GM23338 (cell line): Measurements from ENCODE around the gene TM2D1. TPM values are rescaled to one million over a fixed set of nuclear protein-coding genes. Genes with fewer than 3 reads are reported as not detected.

ENCODE experiments used
- ATAC-seq: fragments of 200-7000 bp; cut with Tn5 transposase; 3 replicates; pipeline ENCODE4 v1.9.1; 2020
- DNase-seq: peaks from one replicate; pipeline ENCODE4 v3.0.0-alpha.2; 2015; ENCODE audit warnings: low spot score
- H2AFZ ChIP-seq: fragments of 200-600 bp; sonication (generic); 2 replicates; pipeline ENCODE4 v1.8.0; 2016; ENCODE audit warnings: antibody characterized with exemption, mild to moderate bottlenecking, moderate library complexity
- H3F3A ChIP-seq: fragments of 200-600 bp; sonication (generic); replicated peaks from 2 replicates; pipeline ENCODE4 v1.8.0; 2017; ENCODE audit warnings: antibody characterized with exemption, mixed run types, low read depth
- H3K27ac ChIP-seq: fragments of 200-600 bp; sonication (generic); 2 replicates; pipeline ENCODE4 v1.6.1; 2016; ENCODE audit warnings: low read depth
- H3K27me3 ChIP-seq: fragments of 200-600 bp; sonication (generic); 2 replicates; pipeline ENCODE4 v1.8.0; 2016; ENCODE audit warnings: mild to moderate bottlenecking, mixed run types, moderate library complexity; ENCODE audit not compliant: insufficient read depth
- H3K36me3 ChIP-seq: fragments of 200-600 bp; sonication (generic); 2 replicates; pipeline ENCODE4 v1.8.0; 2016; ENCODE audit warnings: mild to moderate bottlenecking; ENCODE audit not compliant: insufficient read depth
- H3K4me1 ChIP-seq: fragments of 200-600 bp; sonication (generic); 2 replicates; pipeline ENCODE4 v1.8.0; 2016; ENCODE audit warnings: mild to moderate bottlenecking, moderate library complexity; ENCODE audit not compliant: insufficient read depth
- H3K4me2 ChIP-seq: fragments of 200-600 bp; sonication (generic); 2 replicates; pipeline ENCODE4 v1.7.1; 2017; ENCODE audit warnings: mixed run types
- H3K4me3 ChIP-seq: fragments of 200-600 bp; sonication (generic); 2 replicates; pipeline ENCODE4 v1.6.1; 2016; ENCODE audit warnings: mixed run types
- H3K79me2 ChIP-seq: fragments of 200-600 bp; sonication (generic); replicated peaks from 2 replicates; pipeline ENCODE4 v1.8.0; 2017; ENCODE audit warnings: mild to moderate bottlenecking; ENCODE audit not compliant: insufficient read depth
- H3K9me2 ChIP-seq: fragments of 200-600 bp; sonication (generic); 2 replicates; pipeline ENCODE4 v1.8.0; 2017; ENCODE audit not compliant: insufficient read depth
- H4K20me1 ChIP-seq: fragments of 200-600 bp; sonication (generic); replicated peaks from 2 replicates; pipeline ENCODE4 v1.8.0; 2017; ENCODE audit warnings: mild to moderate bottlenecking; ENCODE audit not compliant: insufficient read depth
- H3K27ac Mint-ChIP-seq: 2 replicates; pipeline ENCODE4 v1.8.0; 2020; ENCODE audit warnings: inconsistent platforms, mild to moderate bottlenecking, moderate library complexity, mixed read lengths
- H3K27me3 Mint-ChIP-seq: 3 replicates; pipeline ENCODE4 v1.8.0; 2022; ENCODE audit warnings: low read depth, mild to moderate bottlenecking, moderate library complexity, mixed read lengths, inconsistent platforms; ENCODE audit not compliant: insufficient read depth, poor library complexity
- H3K36me3 Mint-ChIP-seq: 3 replicates; pipeline ENCODE4 v1.8.0; 2021; ENCODE audit warnings: low read depth, mild to moderate bottlenecking, inconsistent platforms, moderate library complexity, mixed read lengths
- H3K4me1 Mint-ChIP-seq: 3 replicates; pipeline ENCODE4 v1.8.0; 2020; ENCODE audit warnings: mild to moderate bottlenecking, inconsistent platforms, mixed read lengths
- H3K4me3 Mint-ChIP-seq: 3 replicates; pipeline ENCODE4 v1.8.0; 2021; ENCODE audit warnings: moderate library complexity, mild to moderate bottlenecking, inconsistent platforms, mixed read lengths
- H3K9me3 Mint-ChIP-seq: 3 replicates; pipeline ENCODE4 v1.8.0; 2020; ENCODE audit warnings: moderate library complexity, mild to moderate bottlenecking, inconsistent platforms, mixed read lengths
- POLR2AphosphoS5 ChIP-seq: IDR thresholded peaks from 2 replicates; pipeline ENCODE4 v1.6.1; 2016; ENCODE audit warnings: antibody characterized with exemption, low read depth
- ZNF114 ChIP-seq: fragments of 250-450 bp; sonication (Bioruptor Pico); IDR thresholded peaks from 2 replicates; pipeline ENCODE4 v1.5.0; 2020; ENCODE audit warnings: mild to moderate bottlenecking, moderate library complexity
- ZNF331 ChIP-seq: fragments of 250-450 bp; sonication (Bioruptor Pico); IDR thresholded peaks from 2 replicates; pipeline ENCODE4 v1.5.0; 2020; ENCODE audit warnings: low read depth, mild to moderate bottlenecking, moderate library complexity
- polyA plus RNA-seq: library from polyadenylated mRNA; unstranded; fragments of >200 nt; fragmentation: Nextera tagmentation; extraction: Ambion mirVana; gene quantifications from 2 replicates; pipeline ENCODE4 v1.2.1, GENCODE V29; 2016
- total RNA-seq: library from RNA; depleted of rRNA; stranded (reverse); fragments of >200 nt; shearing (Covaris generic); gene quantifications from 2 replicates; pipeline ENCODE4 v1.2.3, GENCODE V29; 2014
- TF ChIP-seq, protein P1 (sequence below): fragments of 250-450 bp; sonication (Bioruptor Pico); IDR thresholded peaks from 2 replicates; pipeline ENCODE4 v1.5.0; 2020; ENCODE audit warnings: mild to moderate bottlenecking, moderate library complexity
- TF ChIP-seq, protein P2 (sequence below): IDR thresholded peaks from 2 replicates; pipeline ENCODE4 v1.6.1; 2016; ENCODE audit warnings: antibody characterized with exemption
- TF ChIP-seq, protein P3 (sequence below): IDR thresholded peaks from one replicate; pipeline ENCODE4 v1.6.1; 2018; ENCODE audit warnings: antibody characterized with exemption; ENCODE audit not compliant: unreplicated experiment

The TM2D1 gene
- total and polyA plus RNA-seq, 2 experiments from 2014 or later: 46.7 to 47.5 TPM

DNA sequence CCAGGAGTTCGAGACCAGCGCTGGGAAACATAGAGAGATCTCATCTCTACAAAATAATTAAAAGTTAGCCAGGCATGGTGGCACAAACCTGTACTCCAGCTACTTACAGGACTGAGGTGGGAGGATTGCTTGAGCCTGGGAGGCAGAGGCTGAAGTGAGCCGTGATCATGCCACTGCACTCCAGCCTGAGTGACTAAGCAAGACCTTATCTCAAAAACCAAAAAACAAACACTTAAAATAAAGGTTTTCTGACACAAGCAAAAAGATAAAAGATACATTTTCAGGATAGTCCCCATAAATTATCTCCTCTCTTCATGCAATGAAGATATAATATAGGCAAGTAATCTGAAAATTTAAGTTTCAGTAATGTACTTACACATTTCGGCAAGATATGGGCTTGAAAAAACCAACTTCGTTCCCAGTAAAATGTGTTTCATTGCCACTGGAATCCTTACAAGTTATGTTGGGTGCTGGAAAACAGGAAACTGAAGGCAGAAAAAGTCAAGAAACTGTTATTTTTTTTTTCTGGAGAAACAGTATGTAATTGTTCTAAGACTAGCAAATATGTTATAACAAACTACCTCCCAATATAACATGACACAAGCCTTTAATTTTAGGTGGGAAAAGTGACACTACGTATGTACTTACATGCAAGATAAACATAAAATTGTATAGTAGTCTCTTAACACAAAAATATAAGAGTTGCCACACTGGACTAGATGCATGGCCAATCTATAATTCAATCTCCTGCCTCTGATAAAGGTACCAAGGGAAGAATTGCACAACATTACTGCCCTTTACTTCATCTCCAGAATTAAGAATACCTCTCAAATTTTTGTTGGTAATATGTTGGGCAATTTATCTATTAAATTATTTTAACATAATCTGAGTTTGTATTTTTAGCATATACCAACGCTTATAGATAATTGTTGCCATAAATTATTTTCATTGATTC lies 15.7 kb downstream of the TM2D1 start (continued):
- TF ChIP-seq, protein P1, sequence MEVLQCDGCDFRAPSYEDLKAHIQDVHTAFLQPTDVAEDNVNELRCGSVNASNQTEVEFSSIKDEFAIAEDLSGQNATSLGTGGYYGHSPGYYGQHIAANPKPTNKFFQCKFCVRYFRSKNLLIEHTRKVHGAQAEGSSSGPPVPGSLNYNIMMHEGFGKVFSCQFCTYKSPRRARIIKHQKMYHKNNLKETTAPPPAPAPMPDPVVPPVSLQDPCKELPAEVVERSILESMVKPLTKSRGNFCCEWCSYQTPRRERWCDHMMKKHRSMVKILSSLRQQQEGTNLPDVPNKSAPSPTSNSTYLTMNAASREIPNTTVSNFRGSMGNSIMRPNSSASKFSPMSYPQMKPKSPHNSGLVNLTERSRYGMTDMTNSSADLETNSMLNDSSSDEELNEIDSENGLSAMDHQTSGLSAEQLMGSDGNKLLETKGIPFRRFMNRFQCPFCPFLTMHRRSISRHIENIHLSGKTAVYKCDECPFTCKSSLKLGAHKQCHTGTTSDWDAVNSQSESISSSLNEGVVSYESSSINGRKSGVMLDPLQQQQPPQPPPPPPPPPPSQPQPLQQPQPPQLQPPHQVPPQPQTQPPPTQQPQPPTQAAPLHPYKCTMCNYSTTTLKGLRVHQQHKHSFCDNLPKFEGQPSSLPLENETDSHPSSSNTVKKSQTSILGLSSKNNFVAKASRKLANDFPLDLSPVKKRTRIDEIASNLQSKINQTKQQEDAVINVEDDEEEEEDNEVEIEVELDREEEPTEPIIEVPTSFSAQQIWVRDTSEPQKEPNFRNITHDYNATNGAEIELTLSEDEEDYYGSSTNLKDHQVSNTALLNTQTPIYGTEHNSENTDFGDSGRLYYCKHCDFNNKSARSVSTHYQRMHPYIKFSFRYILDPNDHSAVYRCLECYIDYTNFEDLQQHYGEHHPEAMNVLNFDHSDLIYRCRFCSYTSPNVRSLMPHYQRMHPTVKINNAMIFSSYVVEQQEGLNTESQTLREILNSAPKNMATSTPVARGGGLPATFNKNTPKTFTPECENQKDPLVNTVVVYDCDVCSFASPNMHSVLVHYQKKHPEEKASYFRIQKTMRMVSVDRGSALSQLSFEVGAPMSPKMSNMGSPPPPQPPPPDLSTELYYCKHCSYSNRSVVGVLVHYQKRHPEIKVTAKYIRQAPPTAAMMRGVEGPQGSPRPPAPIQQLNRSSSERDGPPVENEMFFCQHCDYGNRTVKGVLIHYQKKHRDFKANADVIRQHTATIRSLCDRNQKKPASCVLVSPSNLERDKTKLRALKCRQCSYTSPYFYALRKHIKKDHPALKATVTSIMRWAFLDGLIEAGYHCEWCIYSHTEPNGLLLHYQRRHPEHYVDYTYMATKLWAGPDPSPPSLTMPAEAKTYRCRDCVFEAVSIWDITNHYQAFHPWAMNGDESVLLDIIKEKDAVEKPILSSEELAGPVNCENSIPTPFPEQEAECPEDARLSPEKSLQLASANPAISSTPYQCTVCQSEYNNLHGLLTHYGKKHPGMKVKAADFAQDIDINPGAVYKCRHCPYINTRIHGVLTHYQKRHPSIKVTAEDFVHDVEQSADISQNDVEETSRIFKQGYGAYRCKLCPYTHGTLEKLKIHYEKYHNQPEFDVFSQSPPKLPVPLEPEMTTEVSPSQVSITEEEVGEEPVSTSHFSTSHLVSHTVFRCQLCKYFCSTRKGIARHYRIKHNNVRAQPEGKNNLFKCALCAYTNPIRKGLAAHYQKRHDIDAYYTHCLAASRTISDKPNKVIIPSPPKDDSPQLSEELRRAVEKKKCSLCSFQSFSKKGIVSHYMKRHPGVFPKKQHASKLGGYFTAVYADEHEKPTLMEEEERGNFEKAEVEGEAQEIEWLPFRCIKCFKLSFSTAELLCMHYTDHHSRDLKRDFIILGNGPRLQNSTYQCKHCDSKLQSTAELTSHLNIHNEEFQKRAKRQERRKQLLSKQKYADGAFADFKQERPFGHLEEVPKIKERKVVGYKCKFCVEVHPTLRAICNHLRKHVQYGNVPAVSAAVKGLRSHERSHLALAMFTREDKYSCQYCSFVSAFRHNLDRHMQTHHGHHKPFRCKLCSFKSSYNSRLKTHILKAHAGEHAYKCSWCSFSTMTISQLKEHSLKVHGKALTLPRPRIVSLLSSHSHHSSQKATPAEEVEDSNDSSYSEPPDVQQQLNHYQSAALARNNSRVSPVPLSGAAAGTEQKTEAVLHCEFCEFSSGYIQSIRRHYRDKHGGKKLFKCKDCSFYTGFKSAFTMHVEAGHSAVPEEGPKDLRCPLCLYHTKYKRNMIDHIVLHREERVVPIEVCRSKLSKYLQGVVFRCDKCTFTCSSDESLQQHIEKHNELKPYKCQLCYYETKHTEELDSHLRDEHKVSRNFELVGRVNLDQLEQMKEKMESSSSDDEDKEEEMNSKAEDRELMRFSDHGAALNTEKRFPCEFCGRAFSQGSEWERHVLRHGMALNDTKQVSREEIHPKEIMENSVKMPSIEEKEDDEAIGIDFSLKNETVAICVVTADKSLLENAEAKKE: no peak

DNA sequence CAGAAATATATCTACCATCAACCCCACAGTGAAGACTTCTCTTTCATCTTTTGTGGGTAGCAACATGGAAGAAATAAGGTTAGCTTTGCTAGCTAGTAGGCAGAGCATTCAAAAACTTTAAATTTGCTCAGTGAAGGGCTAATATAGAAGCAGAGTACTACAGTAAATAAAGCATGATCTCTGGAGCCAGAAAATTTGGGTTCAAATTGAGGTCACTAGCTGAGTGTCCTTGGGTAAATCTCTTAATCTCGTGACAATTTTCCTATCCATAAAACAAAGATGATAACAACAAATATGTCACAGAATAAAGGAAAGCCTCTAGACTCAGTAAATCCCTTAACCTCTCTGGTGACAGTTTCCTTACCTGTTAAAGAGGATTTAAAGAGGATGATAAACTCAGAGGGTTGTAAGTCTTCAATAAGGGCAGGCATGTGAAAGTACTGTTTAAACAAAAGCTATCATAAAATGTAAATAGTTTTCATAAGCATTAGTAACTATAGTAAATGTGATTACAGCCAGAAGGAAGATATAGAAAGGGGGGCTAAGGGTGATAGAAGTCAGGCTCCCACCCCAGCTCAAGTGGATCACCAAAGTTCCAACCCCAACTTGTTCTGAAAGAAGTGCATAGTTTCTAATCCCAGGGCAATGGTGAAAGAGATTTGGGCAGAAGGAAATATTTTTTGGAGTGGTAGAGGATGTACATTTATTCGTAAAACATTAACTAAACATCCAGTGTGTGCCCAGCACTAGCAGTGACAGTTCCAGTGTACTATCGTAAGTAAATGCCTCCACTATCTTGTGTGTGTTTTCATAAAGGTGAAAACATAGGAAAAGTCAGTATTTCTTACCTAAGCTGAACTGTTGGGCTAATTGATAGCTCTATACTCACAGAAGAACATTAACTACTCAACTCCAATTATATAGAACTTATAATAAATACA lies 24.8 kb downstream of the TM2D1 start:
- no peaks in the 10 kb centered on the region for H3K4me1 Mint-ChIP-seq
- 0 out of 2 replicates have a peak, but pooled peaks cover 12% of the 10 kb centered on the region for H4K20me1 ChIP-seq
- TF ChIP-seq ZNF331 (CRISPR knock-in tag) (no peak), ZNF114 (CRISPR knock-in tag) (no peak), POLR2AphosphoS5 (no peak)
- TF ChIP-seq, protein P2, sequence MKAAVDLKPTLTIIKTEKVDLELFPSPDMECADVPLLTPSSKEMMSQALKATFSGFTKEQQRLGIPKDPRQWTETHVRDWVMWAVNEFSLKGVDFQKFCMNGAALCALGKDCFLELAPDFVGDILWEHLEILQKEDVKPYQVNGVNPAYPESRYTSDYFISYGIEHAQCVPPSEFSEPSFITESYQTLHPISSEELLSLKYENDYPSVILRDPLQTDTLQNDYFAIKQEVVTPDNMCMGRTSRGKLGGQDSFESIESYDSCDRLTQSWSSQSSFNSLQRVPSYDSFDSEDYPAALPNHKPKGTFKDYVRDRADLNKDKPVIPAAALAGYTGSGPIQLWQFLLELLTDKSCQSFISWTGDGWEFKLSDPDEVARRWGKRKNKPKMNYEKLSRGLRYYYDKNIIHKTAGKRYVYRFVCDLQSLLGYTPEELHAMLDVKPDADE: no peak
- TF ChIP-seq, protein P3, sequence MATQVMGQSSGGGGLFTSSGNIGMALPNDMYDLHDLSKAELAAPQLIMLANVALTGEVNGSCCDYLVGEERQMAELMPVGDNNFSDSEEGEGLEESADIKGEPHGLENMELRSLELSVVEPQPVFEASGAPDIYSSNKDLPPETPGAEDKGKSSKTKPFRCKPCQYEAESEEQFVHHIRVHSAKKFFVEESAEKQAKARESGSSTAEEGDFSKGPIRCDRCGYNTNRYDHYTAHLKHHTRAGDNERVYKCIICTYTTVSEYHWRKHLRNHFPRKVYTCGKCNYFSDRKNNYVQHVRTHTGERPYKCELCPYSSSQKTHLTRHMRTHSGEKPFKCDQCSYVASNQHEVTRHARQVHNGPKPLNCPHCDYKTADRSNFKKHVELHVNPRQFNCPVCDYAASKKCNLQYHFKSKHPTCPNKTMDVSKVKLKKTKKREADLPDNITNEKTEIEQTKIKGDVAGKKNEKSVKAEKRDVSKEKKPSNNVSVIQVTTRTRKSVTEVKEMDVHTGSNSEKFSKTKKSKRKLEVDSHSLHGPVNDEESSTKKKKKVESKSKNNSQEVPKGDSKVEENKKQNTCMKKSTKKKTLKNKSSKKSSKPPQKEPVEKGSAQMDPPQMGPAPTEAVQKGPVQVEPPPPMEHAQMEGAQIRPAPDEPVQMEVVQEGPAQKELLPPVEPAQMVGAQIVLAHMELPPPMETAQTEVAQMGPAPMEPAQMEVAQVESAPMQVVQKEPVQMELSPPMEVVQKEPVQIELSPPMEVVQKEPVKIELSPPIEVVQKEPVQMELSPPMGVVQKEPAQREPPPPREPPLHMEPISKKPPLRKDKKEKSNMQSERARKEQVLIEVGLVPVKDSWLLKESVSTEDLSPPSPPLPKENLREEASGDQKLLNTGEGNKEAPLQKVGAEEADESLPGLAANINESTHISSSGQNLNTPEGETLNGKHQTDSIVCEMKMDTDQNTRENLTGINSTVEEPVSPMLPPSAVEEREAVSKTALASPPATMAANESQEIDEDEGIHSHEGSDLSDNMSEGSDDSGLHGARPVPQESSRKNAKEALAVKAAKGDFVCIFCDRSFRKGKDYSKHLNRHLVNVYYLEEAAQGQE: no peak
- no peak overlapping the region for H2AFZ ChIP-seq
- H3K4me3 Mint-ChIP-seq: no peak overlapping the region
- no peak overlapping the region for H3K27ac Mint-ChIP-seq
- H3K36me3 ChIP-seq: peaks cover 15% of the 10 kb centered on the region
- H3K4me2 ChIP-seq: no peak overlapping the region
- H3K27ac ChIP-seq: no peak overlapping the region
- no peaks in the 10 kb centered on the region for H3K9me3 Mint-ChIP-seq
- DNase-seq (no peak), ATAC-seq (no peak)
- peaks cover 15% of the 10 kb centered on the region; the same call in 2 of the 3 replicates for H3K36me3 Mint-ChIP-seq
- peaks cover 2% of the 10 kb centered on the region for H3K27me3 Mint-ChIP-seq
- H3K79me2 ChIP-seq: no peaks in the 10 kb centered on the region
- no peaks in the 10 kb centered on the region for H3K27me3 ChIP-seq
- H3K9me2 ChIP-seq: no peaks in the 10 kb centered on the region
- no peak overlapping the region for H3K4me3 ChIP-seq
- H3F3A ChIP-seq: 0 out of 2 replicates have a peak, but pooled peaks cover 2% of the 10 kb centered on the region
- no peaks in the 10 kb centered on the region for H3K4me1 ChIP-seq
